H7 (cell line): ENCODE measurements around the gene C14orf119. TPM values are rescaled to one million over a fixed set of nuclear protein-coding genes. Genes with fewer than 3 reads are reported as not detected.

ENCODE experiments used
- DNase-seq: peaks from one replicate; pipeline ENCODE4 v3.0.0; 2012
- H3K27me3 ChIP-seq: 2 replicates; pipeline ENCODE4 v1.6.0; 2011; ENCODE audit warnings: mild to moderate bottlenecking, low read length; ENCODE audit not compliant: control insufficient read depth, insufficient read depth
- H3K36me3 ChIP-seq: replicated peaks from 2 replicates; pipeline ENCODE4 v1.5.1; 2011; ENCODE audit warnings: low read length; ENCODE audit not compliant: control insufficient read depth, insufficient read depth
- H3K4me3 ChIP-seq: 2 replicates; pipeline ENCODE4 v1.5.1; 2011; ENCODE audit warnings: low read depth, mild to moderate bottlenecking, control low read depth, low read length, moderate library complexity; ENCODE audit not compliant: insufficient read depth
- total RNA-seq: library from RNA; depleted of rRNA; stranded (reverse); fragments of >200 nt; shearing (Covaris generic); gene quantifications from 2 replicates; pipeline ENCODE4 v1.2.3, GENCODE V29; 2014

C14orf119 gene
- total RNA-seq, 1 experiment from 2014 or later, result 97.8 TPM

DNA sequence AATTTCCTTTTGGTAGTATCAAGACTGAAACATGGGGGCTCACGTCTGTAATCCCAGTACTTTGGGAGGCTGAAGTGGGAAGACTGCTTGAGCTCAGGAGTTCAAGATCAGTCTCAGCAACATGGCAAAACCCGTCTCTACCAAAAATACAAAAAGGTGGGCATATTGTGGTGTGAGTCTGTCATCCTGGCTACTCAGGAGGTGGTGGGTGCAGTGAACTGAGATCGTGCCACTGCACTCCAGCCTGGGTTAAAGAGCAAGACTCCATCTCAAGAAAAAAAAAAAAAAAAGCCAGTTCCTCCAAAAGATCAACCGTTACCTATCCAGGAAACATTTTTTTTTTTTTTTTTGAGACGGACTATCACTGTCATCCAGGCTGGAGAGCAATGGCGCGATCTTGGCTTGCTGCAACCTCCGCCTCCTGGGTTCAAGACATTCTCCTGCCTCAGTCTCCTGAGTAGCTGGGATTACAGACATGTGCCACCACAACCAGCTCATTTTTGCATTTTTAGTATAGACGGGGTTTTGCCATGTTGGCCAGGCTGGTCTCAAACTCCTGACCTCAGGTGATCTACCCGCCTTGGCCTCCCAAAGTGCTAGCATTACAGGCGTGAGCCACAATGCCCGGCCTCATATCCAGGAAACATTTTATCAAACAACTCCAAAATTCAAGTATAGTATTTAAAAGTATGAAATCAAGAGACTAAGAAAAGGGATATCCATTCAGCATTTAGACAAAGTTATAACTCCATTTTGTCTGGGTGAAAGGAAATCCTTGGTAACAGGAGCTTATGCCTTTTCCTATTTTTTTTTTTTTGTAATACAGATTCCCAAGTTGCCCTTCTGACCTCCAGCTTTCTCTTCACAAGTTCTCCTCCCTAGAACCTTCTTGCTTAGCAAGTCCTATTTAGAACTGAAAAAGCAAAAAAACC, 3.7 kb upstream of the C14orf119 start:
- no peaks in the 10 kb centered on the region for H3K27me3 ChIP-seq
- no peak for DNase-seq
- no peak overlapping the region for H3K4me3 ChIP-seq
- peaks cover 36% of the 10 kb centered on the region for H3K36me3 ChIP-seq

DNA sequence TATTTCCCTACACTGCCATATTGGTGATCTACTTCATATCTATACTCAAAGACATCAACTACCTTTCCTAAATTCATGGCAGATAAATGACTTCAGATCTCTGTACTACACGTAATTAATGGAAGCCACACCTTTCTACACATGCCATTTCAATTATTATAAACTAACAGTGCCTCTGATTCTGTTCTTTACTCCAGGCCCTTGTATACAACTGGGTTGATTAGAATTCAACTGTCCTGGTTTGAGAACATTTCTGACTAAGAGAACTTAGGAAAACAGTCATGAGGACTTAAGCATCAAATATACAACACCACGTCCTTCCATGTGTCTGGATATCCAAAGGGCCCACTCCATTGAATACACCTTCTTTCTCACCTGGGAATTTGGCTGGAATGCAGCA, 2.2 kb upstream of the C14orf119 start:
- Histone ChIP-seq H3K27me3 (no peaks in the 10 kb centered on the region), H3K36me3 (peaks cover 40% of the 10 kb centered on the region), H3K4me3 (no peak overlapping the region)
- DNase-seq, result no peak

DNA sequence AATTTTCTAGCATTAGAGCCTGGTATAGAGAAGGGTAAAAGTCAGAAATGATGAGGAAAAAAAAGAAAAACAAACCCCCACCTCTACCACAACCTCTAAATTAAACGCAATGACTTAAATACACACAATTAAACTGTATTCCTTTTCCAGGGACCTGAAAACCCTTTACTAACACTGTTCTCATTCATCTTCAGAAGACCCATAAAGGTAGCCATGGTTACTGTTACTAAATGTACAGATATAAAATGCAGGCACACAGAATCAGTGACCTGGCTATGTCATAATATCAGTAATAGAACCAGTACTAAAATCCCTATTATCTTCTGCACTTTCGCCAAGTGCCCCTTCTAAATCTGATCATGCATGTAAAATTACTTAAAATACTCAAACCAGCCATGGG, 1.8 kb upstream of the C14orf119 start:
- Histone ChIP-seq H3K4me3 (no peak overlapping the region), H3K27me3 (no peaks in the 10 kb centered on the region), H3K36me3 (peaks cover 39% of the 10 kb centered on the region)
- DNase-seq, result no peak

DNA sequence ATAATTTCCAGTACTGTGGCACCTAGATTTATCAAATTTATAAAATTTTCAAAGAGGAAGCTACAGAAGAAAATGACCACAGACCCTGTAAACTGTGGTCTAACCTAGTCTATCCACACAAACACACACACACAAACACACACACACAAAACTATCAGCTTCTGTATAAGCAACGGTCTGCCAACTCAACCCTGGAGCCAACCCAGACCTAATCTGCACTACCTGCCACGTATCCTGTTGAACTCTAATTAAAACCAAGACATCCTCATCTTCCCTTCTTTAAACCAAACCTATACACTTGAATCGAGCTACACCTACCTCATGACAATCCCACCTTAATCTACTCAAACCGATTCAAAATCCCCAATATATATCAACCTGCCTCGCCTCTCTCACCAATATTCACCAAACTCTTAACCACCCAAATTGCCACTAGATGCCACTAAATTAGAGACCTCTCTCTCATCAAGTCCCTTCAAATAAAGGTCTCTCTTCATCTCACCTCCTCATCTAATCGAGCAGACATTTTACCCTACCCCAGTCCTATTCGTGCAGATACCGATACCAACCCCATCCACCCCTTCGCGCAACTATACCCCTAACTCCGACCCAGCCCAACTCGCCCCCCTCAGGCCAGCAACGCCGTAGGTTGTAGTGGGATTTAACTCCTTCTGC, 1.2 kb upstream of the C14orf119 start:
- H3K36me3 ChIP-seq, result peaks cover 37% of the 10 kb centered on the region
- DNase-seq, result peak; percentile 93
- H3K27me3 ChIP-seq, result no peaks in the 10 kb centered on the region
- peak overlapping the region; percentile 92 for H3K4me3 ChIP-seq

DNA sequence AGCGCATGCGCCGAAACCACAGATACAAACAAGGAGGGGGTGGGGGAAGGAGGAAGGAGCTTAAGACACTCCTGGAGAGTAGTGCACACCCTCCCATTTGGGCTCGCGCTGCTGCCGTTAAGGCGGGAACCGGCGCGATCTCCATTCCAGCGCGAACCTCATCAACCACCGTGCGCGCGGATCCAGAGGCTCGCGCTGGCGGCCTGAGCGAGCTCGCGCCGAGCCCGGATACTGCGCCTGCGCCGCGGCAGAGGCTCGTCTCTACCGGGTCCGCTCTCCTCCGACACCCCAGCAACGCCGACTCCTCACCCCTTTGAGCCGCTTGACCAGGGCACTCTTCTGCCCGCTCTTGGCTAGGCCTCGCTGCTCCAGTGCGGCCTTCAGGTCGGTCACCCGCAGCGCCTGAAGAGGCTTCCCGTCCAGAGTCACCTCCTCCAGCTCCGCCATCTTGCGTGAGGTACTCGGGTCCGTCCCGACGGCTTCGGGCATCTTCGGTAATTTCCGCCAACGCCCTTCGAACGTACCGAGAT, 574 bp upstream of the C14orf119 start, which contains the start of gene ACIN1:
ACIN1 (minus strand) TSS at position 471 of the 530 bp plus-strand sequence; CDS start at position 447, 24 bp downstream.
- Histone ChIP-seq H3K36me3 (peaks cover 32% of the 10 kb centered on the region), H3K4me3 (peak within 1 kb of the TSS; percentile 92), H3K27me3 (no peaks in the 10 kb centered on the region)
- peak; percentile 89 for DNase-seq

DNA sequence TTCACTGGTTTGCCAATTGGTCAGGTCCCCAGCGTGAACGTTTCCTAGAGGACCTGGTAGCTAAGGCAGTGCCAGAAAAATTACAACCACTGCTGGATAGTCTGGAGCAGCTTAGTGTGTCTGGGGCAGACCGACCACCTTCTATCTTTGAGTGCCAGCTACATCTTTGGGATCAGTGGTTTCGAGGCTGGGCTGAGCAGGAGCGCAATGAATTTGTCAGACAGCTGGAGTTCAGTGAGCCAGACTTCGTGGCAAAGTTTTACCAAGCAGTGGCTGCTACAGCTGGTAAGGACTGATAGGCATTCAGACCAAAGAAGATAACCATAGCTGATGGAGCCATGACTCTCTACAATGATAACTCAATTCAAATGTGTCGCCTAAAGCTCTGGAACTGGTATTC, 2.5 kb downstream of the C14orf119 start:
- Histone ChIP-seq H3K36me3 (peaks cover 14% of the 10 kb centered on the region), H3K27me3 (no peaks in the 10 kb centered on the region), H3K4me3 (no peak overlapping the region)
- DNase-seq, result no peak

DNA sequence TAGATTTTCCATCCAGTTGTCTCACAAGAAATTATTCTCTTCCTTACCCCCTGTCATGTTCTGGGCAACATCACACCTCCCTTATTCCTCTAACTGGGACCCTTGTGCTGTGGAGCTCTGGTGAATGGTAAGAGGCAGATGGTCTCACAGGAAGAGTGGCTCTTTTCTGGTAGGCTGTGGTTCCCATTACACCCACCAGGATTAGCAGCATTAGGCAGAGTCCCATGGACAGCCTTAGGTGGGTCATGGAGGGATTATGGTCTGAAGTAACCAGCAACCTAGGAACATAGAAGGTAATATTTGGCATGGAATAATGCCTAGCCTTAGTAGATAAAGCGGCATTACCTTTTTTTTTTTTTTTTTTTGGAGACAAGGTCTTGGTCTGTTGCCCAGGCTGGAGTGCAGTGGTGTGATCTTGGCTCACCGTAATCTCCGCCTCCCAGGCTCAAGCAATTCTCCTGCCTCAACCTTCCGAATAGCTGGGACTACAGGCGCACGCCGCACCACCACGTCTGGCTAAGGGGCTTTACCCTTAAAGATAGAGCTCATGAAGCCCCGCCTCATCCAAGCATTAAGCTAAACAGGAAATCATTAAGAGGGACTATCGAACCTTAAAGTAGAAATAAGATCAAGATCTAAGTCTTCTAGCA, 4.0 kb downstream of the C14orf119 start:
- peaks cover 9% of the 10 kb centered on the region for H3K36me3 ChIP-seq
- no peaks in the 10 kb centered on the region; the same call in 1 of the 2 replicates for H3K27me3 ChIP-seq
- H3K4me3 ChIP-seq, result no peak overlapping the region
- DNase-seq, result no peak

DNA sequence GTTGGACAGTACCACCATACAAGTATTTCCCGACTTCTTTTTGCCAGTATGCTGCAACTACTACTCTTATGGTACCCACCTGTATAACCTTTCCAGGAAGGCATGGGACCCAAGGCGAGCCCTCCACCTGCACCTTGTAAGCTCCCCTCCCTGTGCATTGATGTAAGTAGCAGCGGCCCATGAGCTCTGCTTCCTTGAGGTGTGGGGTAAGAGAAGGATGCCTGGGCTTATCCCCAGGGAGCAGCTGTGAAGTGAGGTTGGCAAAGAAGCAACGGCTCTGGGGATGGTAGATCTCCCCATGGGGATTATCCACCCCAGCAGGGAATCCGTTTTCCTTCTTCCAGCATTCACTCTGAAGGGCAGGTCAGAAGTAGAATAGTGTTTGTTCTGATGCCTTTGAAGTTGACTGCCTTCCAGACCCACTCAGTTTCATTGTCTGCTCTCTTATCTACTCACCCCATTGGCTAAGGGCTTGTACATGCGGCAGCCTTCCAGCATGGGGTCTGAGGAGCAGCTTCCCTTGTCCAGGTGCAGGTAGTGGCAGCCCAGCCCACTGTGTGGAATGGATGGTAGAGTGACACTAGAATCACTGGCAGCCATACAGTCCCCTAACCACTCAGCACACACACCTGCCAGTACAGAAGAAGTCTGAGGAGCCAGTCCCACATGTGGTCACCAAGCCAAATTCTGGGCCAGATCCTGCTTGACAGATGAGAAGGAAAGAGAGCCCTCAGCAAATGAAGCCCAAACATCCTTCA, 6.1 kb downstream of the C14orf119 start:
- Histone ChIP-seq H3K36me3 (peaks cover 9% of the 10 kb centered on the region), H3K4me3 (no peak overlapping the region), H3K27me3 (no peaks in the 10 kb centered on the region; the same call in 1 of the 2 replicates)
- peak; percentile 31 for DNase-seq

DNA sequence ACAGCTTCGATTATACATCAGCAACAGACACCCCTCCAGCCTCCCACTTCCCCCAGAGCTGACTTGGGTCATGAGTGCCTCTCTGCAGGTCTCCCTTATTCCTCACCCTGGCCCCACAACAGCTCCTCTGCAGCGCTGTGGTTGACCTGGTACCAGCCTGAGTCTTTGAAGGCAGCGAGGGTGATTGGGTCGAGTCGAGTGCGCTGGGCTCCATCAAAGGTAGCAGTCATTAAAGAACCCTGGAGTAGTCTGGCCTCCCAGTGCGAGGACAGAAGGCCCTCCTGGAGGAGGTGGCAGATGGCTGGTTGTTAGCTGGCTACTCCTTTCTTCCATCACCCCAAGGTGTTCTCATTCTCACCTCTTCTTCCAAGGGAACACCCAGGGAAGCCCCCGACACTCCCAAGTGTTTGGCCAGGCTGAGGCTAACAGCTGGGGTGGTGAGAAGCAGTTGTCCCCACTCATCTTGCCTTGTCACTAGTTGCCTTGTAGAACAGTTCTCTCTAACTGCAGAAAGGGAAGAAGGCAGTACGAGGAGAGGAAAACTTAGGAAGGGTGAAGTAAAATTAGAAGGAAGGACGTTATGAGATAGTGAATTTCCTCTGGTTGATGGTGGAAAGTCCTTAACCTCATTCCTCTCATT, 6.8 kb downstream of the C14orf119 start:
- Histone ChIP-seq H3K4me3 (no peak overlapping the region), H3K27me3 (no peaks in the 10 kb centered on the region; the same call in 1 of the 2 replicates), H3K36me3 (peaks cover 9% of the 10 kb centered on the region)
- DNase-seq, result no peak

DNA sequence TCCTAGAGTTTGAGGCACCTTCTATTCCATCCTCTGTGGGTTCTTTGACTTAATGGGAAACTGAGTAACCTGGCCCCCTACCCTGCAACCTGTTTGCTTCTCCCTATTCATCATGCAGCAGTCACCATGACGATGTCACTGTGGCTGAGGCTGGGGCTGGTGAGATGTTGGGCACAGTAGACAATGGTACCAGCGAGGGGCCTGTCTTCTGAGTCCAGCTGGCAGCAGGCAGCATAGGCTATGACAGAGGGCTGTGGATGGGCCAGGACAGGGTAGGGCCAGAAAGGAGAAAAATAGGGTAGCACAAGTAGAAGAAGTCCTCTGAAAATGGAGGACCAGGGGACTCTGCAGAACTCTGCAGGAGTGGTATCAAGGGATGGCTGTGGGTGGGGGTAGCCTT, 7.5 kb downstream of the C14orf119 start:
- H3K27me3 ChIP-seq, result no peaks in the 10 kb centered on the region; the same call in 1 of the 2 replicates
- no peak for DNase-seq
- no peak overlapping the region for H3K4me3 ChIP-seq
- H3K36me3 ChIP-seq, result peaks cover 6% of the 10 kb centered on the region

DNA sequence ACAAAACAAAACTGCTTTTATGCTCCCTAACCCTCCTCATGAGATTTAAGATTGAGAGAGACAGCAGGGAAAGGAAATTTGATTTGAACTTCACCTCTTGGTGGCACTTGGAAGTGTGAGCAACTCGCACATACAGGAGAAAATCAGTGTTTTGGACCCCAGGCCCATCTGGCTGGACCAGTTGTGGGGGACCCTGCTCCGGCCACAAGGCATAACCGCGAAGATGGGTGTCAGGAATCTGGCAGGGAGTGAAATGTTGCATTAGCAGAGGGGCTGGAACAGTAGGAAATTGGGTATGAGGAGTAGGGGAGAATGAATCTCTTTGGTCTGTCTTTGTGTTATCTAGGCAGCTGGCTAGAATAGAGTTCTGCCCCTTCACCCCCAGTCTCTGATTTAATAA, 8.3 kb downstream of the C14orf119 start:
- no peaks in the 10 kb centered on the region; the same call in 1 of the 2 replicates for H3K27me3 ChIP-seq
- no peak overlapping the region for H3K4me3 ChIP-seq
- DNase-seq, result no peak
- no peaks in the 10 kb centered on the region; the same call in 1 of the 2 replicates for H3K36me3 ChIP-seq

DNA sequence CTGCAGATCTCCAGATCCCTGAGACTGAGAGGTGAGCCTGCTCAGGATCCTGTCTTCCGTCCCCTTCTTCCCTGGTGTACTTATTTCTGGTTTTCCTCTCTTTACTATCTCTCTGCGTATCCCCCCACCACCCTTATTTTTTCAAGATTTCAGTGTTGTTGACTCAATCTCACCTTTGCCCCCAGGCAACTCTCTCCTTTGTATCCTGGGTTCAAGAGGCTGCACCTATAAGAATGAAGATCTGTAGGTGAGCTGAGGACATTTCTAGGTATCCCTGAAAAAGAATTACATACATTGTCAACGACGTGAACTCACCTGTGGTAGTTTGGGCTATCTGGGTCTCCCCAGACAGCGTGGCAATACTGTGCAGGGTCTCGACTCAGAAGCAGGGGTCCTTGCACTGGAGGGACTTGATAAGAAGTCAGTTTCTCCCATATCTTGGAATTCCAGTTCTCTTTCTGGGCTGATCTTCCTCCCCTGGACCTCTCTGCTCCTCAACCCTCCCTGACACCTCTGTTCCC, 8.8 kb downstream of the C14orf119 start:
- Histone ChIP-seq H3K4me3 (no peak overlapping the region), H3K27me3 (no peaks in the 10 kb centered on the region; the same call in 1 of the 2 replicates), H3K36me3 (no peaks in the 10 kb centered on the region)
- DNase-seq, result no peak
